Upper lobe of left lung (tissue), 6 donors: Measurements from ENCODE around the gene APBA1. TPM values are rescaled to one million over a fixed set of nuclear protein-coding genes. Genes with fewer than 3 reads are reported as not detected.
A peak's percentile ranks its signal among the peaks of the same experiment; 100 is the strongest.

ENCODE experiments used
- ATAC-seq, 2 donors: fragments of 200-7000 bp; cut with Tn5 transposase; one replicate each; pipeline ENCODE4 v1.9.1; 2022; ENCODE audit warnings: mild to moderate bottlenecking in 2 of 2, moderate library complexity in 2 of 2; ENCODE audit not compliant: low FRiP score in 2 of 2
- DNase-seq, 2 donors: peaks; one replicate each; pipeline ENCODE4 v3.0.0-alpha.2; 2019 to 2020
- H3K27ac ChIP-seq, 4 donors: fragments of 200-600 bp; sonication (generic); one replicate each; pipeline ENCODE4 v1.5.1; 2016 to 2019
- H3K27me3 ChIP-seq, 4 donors: fragments of 200-600 bp; sonication (generic); one replicate each; pipeline ENCODE4 v1.5.1; 2017 to 2019
- H3K36me3 ChIP-seq, 4 donors: fragments of 200-600 bp; sonication (generic); one replicate each; pipeline ENCODE4 v1.5.1; 2016 to 2019
- H3K4me1 ChIP-seq, 4 donors: fragments of 200-600 bp; sonication (generic); one replicate each; pipeline ENCODE4 v1.5.1; 2018 to 2019
- H3K4me3 ChIP-seq, 4 donors: fragments of 200-600 bp; sonication (generic); one replicate each; pipeline ENCODE4 v1.5.1; 2017 to 2019; ENCODE audit warnings: mild to moderate bottlenecking in 2 of 4, moderate library complexity in 1 of 4
- H3K9me3 ChIP-seq, 4 donors: fragments of 200-600 bp; sonication (generic); one replicate each; pipeline ENCODE4 v1.5.1; 2018 to 2019
- EP300 ChIP-seq, 4 donors: sonication (generic); formaldehyde crosslinking; IDR thresholded peaks; one replicate each; pipeline ENCODE4 v1.5.1; 2017; ENCODE audit warnings: antibody characterized with exemption in 4 of 4, control low read depth in 2 of 4
- POLR2A ChIP-seq, 4 donors: fragments of 450-650 bp; IDR thresholded peaks; one replicate each; pipeline ENCODE4 v1.5.1; 2016 to 2017; ENCODE audit warnings: antibody characterized with exemption in 4 of 4, mild to moderate bottlenecking in 2 of 4
- POLR2AphosphoS5 ChIP-seq, 2 donors: sonication (generic); formaldehyde crosslinking; IDR thresholded peaks; one replicate each; pipeline ENCODE4 v1.5.1; 2017; ENCODE audit warnings: antibody characterized with exemption in 2 of 2
- WGBS, 2 donors: methylation state at CpG; one replicate each; pipeline ENCODE4 v1.1.5; 2017 to 2018; 5-methylcytosine and 5-hydroxymethylcytosine counted together
- total RNA-seq, 6 donors: library from RNA; depleted of rRNA in 4 of 6; stranded (reverse); fragments of >200 nt in 4 of 6; gene quantifications; one replicate each; pipeline versions ENCODE4 v1.1.0 to v1.2.1, GENCODE V29; 2016 to 2021
- TF ChIP-seq, protein P1 (sequence below), 6 experiments: fragments of 450-650 bp in 4 of 6; fragments of 200-600 bp in 2 of 6; sonication (generic) in 2 of 6; IDR thresholded peaks; one replicate each; pipeline ENCODE4 v1.5.1; 2016 to 2019; ENCODE audit warnings: antibody characterized with exemption in 6 of 6
- donor health status: DM: no; HTN: no; CAD: no; lungs with moderate emphysema.
- donor health status: DM: no; HTN: yes; CAD: no; lungs with severe emphysema.

The APBA1 gene
- total RNA-seq, 6 donors from 2014 or later, result 2.1 to 5.4 (median 4.0) TPM

DNA sequence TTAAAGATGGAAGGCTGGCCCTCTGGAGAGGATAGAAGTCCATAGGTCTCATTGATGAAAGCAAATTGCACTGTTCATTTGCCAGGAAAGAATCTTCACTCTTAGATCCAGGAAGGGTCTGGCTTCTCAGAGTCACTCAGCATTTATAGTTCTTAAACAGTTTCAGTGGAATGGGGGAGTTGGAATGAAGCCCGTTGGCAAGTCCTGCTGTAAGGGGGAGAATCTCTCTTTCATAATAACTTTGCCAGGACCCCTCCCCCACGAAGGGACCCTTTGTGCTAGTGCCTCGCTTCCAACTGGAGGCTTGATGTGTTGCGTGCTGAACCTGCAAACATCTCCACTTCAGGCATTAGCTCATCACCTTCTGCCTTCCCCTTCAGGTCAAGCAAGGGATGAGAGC is 290.0 kb downstream of the APBA1 start:
- TF ChIP-seq POLR2AphosphoS5 (IDR thresholded peaks at IDR 0.05), result no peak
- Histone ChIP-seq H3K9me3 (no peaks in the 10 kb centered on the region), H3K27me3 (no peaks in the 10 kb centered on the region), H3K36me3 (peaks cover 0 to 5% (median 0%) of the 10 kb centered on the region in 4 donors), H3K27ac (no peak overlapping the region), H3K4me3 (no peak overlapping the region), H3K4me1 (peaks cover 3 to 19% (median 12%) of the 10 kb centered on the region in 4 donors)
- 65 to 78% methylated on average over 4 of the region's 4 CpGs for WGBS, 2 donors
- ATAC-seq (no peak), DNase-seq (no peak)

DNA sequence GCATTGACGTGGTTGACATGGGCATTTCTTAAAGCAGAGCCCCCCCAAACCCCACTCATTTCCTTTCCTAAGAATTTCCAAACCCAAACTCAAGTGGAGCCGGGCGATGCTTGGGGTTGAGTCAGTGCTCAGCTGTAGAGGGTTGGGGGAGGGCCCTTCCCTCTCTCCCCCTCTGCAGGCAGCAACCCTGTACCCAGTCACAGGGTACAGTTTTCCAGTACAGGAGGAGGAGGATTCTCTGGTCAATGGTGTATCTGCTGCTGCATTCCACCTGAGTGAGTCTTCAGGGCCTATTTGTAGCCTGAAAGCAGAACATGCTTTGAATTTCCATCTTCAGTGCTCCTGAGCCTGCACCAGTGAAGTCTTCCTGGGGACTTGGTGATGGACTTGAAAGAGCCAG is 291.4 kb downstream of the APBA1 start:
- Histone ChIP-seq H3K4me1 (peaks cover 3 to 27% (median 18%) of the 10 kb centered on the region in 4 donors), H3K4me3 (no peak overlapping the region), H3K36me3 (no peaks in the 10 kb centered on the region), H3K27ac (no peak overlapping the region), H3K27me3 (no peaks in the 10 kb centered on the region), H3K9me3 (no peaks in the 10 kb centered on the region)
- no peak for DNase-seq
- TF ChIP-seq POLR2AphosphoS5 (IDR thresholded peaks at IDR 0.05), result no peak
- TF ChIP-seq, protein P1, sequence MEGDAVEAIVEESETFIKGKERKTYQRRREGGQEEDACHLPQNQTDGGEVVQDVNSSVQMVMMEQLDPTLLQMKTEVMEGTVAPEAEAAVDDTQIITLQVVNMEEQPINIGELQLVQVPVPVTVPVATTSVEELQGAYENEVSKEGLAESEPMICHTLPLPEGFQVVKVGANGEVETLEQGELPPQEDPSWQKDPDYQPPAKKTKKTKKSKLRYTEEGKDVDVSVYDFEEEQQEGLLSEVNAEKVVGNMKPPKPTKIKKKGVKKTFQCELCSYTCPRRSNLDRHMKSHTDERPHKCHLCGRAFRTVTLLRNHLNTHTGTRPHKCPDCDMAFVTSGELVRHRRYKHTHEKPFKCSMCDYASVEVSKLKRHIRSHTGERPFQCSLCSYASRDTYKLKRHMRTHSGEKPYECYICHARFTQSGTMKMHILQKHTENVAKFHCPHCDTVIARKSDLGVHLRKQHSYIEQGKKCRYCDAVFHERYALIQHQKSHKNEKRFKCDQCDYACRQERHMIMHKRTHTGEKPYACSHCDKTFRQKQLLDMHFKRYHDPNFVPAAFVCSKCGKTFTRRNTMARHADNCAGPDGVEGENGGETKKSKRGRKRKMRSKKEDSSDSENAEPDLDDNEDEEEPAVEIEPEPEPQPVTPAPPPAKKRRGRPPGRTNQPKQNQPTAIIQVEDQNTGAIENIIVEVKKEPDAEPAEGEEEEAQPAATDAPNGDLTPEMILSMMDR (IDR thresholded peaks at IDR 0.05), result no peak
- TF ChIP-seq EP300 (IDR thresholded peaks at IDR 0.05), result no peak
- TF ChIP-seq POLR2A (IDR thresholded peaks at IDR 0.05), result no peak
- no peak for ATAC-seq
- 86 to 89% methylated on average over 1 to 3 of the region's 3 CpGs for WGBS, 2 donors

DNA sequence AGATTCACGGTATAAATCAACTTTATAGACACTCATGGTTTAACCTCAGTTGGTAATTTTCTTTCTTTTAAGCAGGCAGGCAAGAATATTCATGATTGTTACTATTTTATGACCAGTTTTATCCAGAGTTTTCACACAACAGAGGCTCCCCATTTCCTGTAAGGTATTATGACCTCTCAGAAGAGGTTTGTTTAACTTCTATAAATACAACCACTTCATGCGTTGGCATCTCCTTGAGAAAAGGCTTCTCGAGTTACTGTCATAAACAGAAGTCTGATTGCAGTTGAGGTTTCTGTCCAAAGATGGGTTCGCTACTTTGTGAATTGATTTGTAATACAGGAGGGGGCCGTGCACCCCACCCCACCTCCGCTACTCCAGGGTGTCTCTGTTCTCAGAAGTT is 291.9 kb downstream of the APBA1 start:
- Histone ChIP-seq H3K27ac (no peak overlapping the region), H3K9me3 (no peaks in the 10 kb centered on the region), H3K4me1 (peaks cover 3 to 27% (median 18%) of the 10 kb centered on the region in 4 donors), H3K27me3 (no peaks in the 10 kb centered on the region), H3K36me3 (no peaks in the 10 kb centered on the region), H3K4me3 (no peak overlapping the region)
- TF ChIP-seq, protein P1 (IDR thresholded peaks at IDR 0.05), result no peak
- TF ChIP-seq POLR2A (IDR thresholded peaks at IDR 0.05) (no peak), POLR2AphosphoS5 (IDR thresholded peaks at IDR 0.05) (no peak), EP300 (IDR thresholded peaks at IDR 0.05) (no peak)
- no peak for ATAC-seq
- WGBS, 2 donors, result 70 to 77% methylated on average over 6 of the region's 6 CpGs
- no peak for DNase-seq

DNA sequence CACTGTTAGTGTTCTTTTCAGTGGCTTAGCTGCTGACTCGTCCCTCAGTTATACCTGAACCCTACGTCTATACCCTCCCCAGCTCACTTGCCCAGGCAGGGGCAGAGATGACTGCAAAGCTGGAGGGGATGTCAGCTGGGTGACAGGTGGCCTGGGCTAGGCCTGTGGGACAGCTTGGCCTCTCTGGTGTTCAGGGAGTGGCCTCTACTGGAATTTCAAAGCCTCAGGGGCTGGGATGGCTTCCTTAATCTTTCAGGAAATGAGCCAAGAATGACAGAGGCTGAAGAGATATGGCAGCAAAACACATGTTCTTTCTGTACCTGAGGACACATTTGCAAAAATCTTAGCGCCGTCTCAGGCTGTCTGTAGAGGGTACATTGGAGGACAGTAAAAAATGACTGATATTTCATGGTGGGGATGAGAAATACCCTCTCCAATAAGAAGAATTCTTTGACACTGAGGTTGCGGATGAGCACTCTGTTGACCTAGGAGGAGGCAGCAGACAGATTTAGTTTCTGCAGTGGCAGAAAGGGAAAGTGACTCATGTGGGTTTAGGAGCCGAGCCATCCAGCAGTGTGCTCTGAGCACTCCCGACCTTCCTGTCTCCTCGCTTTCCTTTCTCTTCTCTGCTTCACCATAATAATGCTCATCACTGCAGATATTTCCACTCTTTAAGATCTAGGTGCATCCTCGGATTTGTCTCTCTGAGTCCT is 292.7 kb downstream of the APBA1 start:
- 77 to 80% methylated on average over 9 of the region's 9 CpGs for WGBS, 2 donors
- H3K27me3 ChIP-seq, result no peaks in the 10 kb centered on the region
- no peaks in the 10 kb centered on the region for H3K9me3 ChIP-seq
- no peak overlapping the region for H3K27ac ChIP-seq
- H3K36me3 ChIP-seq, result no peaks in the 10 kb centered on the region
- H3K4me1 ChIP-seq, result peaks cover 3 to 27% (median 18%) of the 10 kb centered on the region in 4 donors
- peak; percentile 41 to 50 for ATAC-seq
- no peak for TF ChIP-seq EP300 (IDR thresholded peaks at IDR 0.05)
- no peak for TF ChIP-seq POLR2A (IDR thresholded peaks at IDR 0.05)
- TF ChIP-seq, protein P1 (IDR thresholded peaks at IDR 0.05), result no peak
- no peak for TF ChIP-seq POLR2AphosphoS5 (IDR thresholded peaks at IDR 0.05)
- H3K4me3 ChIP-seq, result no peak overlapping the region
- DNase-seq, result no peak

DNA sequence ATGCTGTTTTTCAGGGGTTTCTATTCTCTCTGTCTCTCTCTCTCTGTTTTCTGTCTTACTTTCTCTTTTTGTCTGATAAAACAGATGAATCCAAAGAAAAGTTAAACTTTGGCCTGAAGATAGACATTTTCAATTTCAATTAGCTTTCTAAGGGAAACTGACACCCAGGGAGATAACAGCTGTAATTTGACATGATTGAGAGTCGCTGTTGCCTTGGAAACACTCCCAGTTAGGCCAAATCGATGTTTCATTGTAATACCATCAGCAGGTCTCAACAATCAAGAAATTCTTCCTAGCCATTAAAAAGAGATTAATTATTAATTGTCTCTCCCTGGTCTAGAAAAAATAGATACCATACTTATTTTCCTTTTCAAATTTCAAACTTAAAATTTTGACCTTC is 294.2 kb downstream of the APBA1 start:
- TF ChIP-seq, protein P1 (IDR thresholded peaks at IDR 0.05), result no peak
- TF ChIP-seq POLR2A (IDR thresholded peaks at IDR 0.05) (no peak), POLR2AphosphoS5 (IDR thresholded peaks at IDR 0.05) (no peak), EP300 (IDR thresholded peaks at IDR 0.05) (no peak)
- Histone ChIP-seq H3K4me1 (peaks cover 3 to 27% (median 18%) of the 10 kb centered on the region in 4 donors), H3K4me3 (no peak overlapping the region), H3K27me3 (no peaks in the 10 kb centered on the region), H3K36me3 (no peaks in the 10 kb centered on the region), H3K27ac (no peak overlapping the region), H3K9me3 (no peaks in the 10 kb centered on the region)
- no peak for ATAC-seq
- DNase-seq, result no peak
- 71 to 80% methylated on average over 2 of the region's 2 CpGs for WGBS, 2 donors

Other genes with a start within 250 kb of the APBA1 start
- 10 to 100 TPM; 28.5 to 94.3 (median 48.6) TPM for gene PTAR1, start 87.6 kb upstream of the APBA1 start, total RNA-seq
- gene CFAP95, start 148.4 kb upstream of the APBA1 start, total RNA-seq, result 10 to 100 TPM in 1 of 6 donors, 1 to 10 TPM in 3, under 1 TPM in 1, not detected in 1; 0.31 to 22.9 (median 5.3) TPM